Measurements from ENCODE around the gene CNTNAP2.

CNTNAP2 gene

GRCh38 chr7:148385009-148385682 is 2268.5 kb downstream of the CNTNAP2 start:
- no peak overlapping the region for H3K27ac ChIP-seq (ENCODE audit: low read depth, low read length)
- no peaks in the 10 kb centered on the region for H3K4me1 ChIP-seq (ENCODE audit: control insufficient read depth, insufficient read depth, low read length)
- no peak overlapping the region for H3K9ac ChIP-seq (ENCODE audit: low read length)
- H3K4me3 ChIP-seq (ENCODE audit: low read length), result no peak overlapping the region
- no peaks in the 10 kb centered on the region for H3K27me3 ChIP-seq (ENCODE audit: control insufficient read depth, insufficient read depth, low read length)
- no peaks in the 10 kb centered on the region for H3K36me3 ChIP-seq (ENCODE audit: control insufficient read depth, insufficient read depth, low read length)

DNA sequence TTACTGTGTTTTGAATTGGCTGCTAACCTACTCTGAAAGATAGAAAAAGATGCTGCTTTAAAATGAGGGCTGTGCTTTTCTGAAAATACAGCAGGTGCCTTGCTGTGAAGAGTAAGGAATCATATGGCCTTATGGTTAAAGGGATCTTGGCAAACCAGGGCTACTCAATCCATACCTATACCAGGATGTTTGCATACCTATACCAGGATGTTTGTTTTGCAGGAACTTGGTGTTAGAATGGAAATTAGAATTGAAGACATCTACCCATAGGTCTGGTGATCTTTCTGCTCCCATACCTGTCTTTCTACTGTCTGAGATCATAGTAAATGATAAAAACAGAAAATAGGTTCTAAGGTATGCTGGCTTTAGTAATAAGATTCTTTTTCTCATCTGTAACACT is 2273.8 kb downstream of the CNTNAP2 start:
- H3K4me3 ChIP-seq (ENCODE audit: low read length), result no peak overlapping the region
- H3K27me3 ChIP-seq (ENCODE audit: control insufficient read depth, insufficient read depth, low read length), result no peaks in the 10 kb centered on the region
- H3K4me1 ChIP-seq (ENCODE audit: control insufficient read depth, insufficient read depth, low read length), result no peaks in the 10 kb centered on the region
- no peak overlapping the region for H3K9ac ChIP-seq (ENCODE audit: low read length)
- no peak overlapping the region for H3K27ac ChIP-seq (ENCODE audit: low read depth, low read length)
- H3K36me3 ChIP-seq (ENCODE audit: control insufficient read depth, insufficient read depth, low read length), result no peaks in the 10 kb centered on the region

DNA sequence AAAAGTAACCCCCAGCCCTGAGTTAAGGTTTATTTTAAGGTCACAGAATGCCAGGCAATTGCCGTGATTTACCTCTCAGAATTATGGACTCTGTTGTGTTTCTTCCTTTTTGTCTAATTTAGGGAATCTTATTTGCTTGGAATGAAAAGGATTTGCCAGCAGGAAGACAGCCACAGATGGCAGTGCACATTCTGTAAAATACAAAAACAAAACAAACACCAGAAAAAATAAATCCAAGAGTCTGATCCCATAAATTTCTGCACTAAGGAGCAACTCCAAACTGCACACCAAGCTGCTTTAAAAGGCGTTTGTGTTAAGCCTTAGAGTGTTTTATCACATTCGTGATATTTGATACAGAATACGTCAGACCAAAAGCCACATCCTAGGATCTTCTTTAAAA is 2275.0 kb downstream of the CNTNAP2 start:
- no peak overlapping the region for H3K9ac ChIP-seq (ENCODE audit: low read length)
- H3K27me3 ChIP-seq (ENCODE audit: control insufficient read depth, insufficient read depth, low read length), result no peaks in the 10 kb centered on the region
- H3K36me3 ChIP-seq (ENCODE audit: control insufficient read depth, insufficient read depth, low read length), result no peaks in the 10 kb centered on the region
- H3K4me3 ChIP-seq (ENCODE audit: low read length), result no peak overlapping the region
- no peak overlapping the region for H3K27ac ChIP-seq (ENCODE audit: low read depth, low read length)
- H3K4me1 ChIP-seq (ENCODE audit: control insufficient read depth, insufficient read depth, low read length), result no peaks in the 10 kb centered on the region

- Histone ChIP-seq H3K27me3 (ENCODE audit: control insufficient read depth, insufficient read depth, low read length) (no peaks in the 10 kb centered on the region), H3K36me3 (ENCODE audit: control insufficient read depth, insufficient read depth, low read length) (no peaks in the 10 kb centered on the region)
These were observed 2278.0 kb downstream of the CNTNAP2 start for GRCh38 chr7:148394582-148394981.

DNA sequence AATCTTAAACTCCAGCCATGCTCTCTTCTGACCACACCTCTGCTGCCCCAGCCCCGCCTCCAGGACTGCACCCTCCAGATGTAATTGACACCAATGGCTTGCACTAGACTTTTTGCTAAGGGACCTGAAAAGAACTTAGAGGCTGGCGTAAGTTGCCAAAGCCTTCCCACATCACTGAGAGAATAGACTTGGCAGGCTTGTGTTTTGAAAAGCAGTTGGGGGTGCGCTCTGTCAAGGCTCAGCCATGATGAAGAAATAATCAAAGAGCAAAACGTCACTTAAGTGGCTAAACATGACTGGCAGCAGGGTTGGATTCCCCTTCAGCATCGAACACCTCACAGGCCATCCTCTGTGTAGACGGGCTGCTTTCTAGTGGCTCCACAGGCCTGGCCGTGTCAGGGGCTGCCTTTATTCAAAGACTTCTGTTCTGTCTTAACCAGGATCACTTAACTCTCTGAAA is 2278.8 kb downstream of the CNTNAP2 start:
- Histone ChIP-seq H3K27me3 (ENCODE audit: control insufficient read depth, insufficient read depth, low read length) (no peaks in the 10 kb centered on the region), H3K36me3 (ENCODE audit: control insufficient read depth, insufficient read depth, low read length) (no peaks in the 10 kb centered on the region), H3K27ac (ENCODE audit: low read depth, low read length) (no peak overlapping the region), H3K4me1 (ENCODE audit: control insufficient read depth, insufficient read depth, low read length) (no peaks in the 10 kb centered on the region), H3K4me3 (ENCODE audit: low read length) (no peak overlapping the region), H3K9ac (ENCODE audit: low read length) (no peak overlapping the region)

More at GRCh38 chr7:148394582-148394981, 2278.0 kb downstream of the CNTNAP2 start:
- Histone ChIP-seq H3K9ac (ENCODE audit: low read length) (no peak overlapping the region), H3K4me3 (ENCODE audit: low read length) (no peak overlapping the region), H3K27ac (ENCODE audit: low read depth, low read length) (no peak overlapping the region), H3K4me1 (ENCODE audit: control insufficient read depth, insufficient read depth, low read length) (no peaks in the 10 kb centered on the region)

GRCh38 chr7:148395990-148396716 is 2279.6 kb downstream of the CNTNAP2 start:
- Histone ChIP-seq H3K4me3 (ENCODE audit: low read length) (no peak overlapping the region), H3K4me1 (ENCODE audit: control insufficient read depth, insufficient read depth, low read length) (no peaks in the 10 kb centered on the region), H3K9ac (ENCODE audit: low read length) (no peak overlapping the region)

DNA sequence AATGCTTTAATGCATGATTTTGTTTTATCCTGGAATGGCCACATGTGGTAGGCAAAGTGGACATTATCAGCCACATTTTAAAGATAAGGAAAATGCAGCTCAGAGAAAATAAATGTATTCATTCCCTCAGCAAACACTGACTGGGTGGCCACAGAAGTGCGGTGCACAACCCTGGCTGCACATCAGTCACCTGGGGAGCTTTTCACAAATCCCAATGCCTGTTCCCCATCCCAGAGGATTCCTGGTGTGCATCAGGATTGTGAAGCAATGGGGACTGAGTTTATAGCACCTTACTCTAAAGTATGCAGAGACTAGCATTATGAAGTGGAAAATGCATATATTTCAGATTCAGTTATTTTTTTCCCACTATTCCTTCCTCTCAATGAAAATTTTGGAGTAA is 2280.5 kb downstream of the CNTNAP2 start:
- no peak overlapping the region for H3K4me3 ChIP-seq (ENCODE audit: low read length)
- H3K27me3 ChIP-seq (ENCODE audit: control insufficient read depth, insufficient read depth, low read length), result no peaks in the 10 kb centered on the region
- no peaks in the 10 kb centered on the region for H3K4me1 ChIP-seq (ENCODE audit: control insufficient read depth, insufficient read depth, low read length)
- H3K27ac ChIP-seq (ENCODE audit: low read depth, low read length), result no peak overlapping the region
- no peaks in the 10 kb centered on the region for H3K36me3 ChIP-seq (ENCODE audit: control insufficient read depth, insufficient read depth, low read length)
- H3K9ac ChIP-seq (ENCODE audit: low read length), result no peak overlapping the region

More at GRCh38 chr7:148395990-148396716, 2279.6 kb downstream of the CNTNAP2 start:
- Histone ChIP-seq H3K36me3 (ENCODE audit: control insufficient read depth, insufficient read depth, low read length) (no peaks in the 10 kb centered on the region), H3K27ac (ENCODE audit: low read depth, low read length) (no peak overlapping the region), H3K27me3 (ENCODE audit: control insufficient read depth, insufficient read depth, low read length) (no peaks in the 10 kb centered on the region)

- no peaks in the 10 kb centered on the region for H3K36me3 ChIP-seq (ENCODE audit: control insufficient read depth, insufficient read depth, low read length)
- no peak overlapping the region for H3K27ac ChIP-seq (ENCODE audit: low read depth, low read length)
- H3K4me1 ChIP-seq (ENCODE audit: control insufficient read depth, insufficient read depth, low read length), result no peaks in the 10 kb centered on the region
- no peak overlapping the region for H3K4me3 ChIP-seq (ENCODE audit: low read length)
- no peak overlapping the region for H3K9ac ChIP-seq (ENCODE audit: low read length)
- H3K27me3 ChIP-seq (ENCODE audit: control insufficient read depth, insufficient read depth, low read length), result no peaks in the 10 kb centered on the region
These were observed 2280.9 kb downstream of the CNTNAP2 start for GRCh38 chr7:148397551-148397950.

- Histone ChIP-seq H3K4me1 (ENCODE audit: control insufficient read depth, insufficient read depth, low read length) (no peaks in the 10 kb centered on the region), H3K9ac (ENCODE audit: low read length) (no peak overlapping the region), H3K27ac (ENCODE audit: low read depth, low read length) (no peak overlapping the region)
These were observed 2281.4 kb downstream of the CNTNAP2 start for GRCh38 chr7:148397985-148398384.

DNA sequence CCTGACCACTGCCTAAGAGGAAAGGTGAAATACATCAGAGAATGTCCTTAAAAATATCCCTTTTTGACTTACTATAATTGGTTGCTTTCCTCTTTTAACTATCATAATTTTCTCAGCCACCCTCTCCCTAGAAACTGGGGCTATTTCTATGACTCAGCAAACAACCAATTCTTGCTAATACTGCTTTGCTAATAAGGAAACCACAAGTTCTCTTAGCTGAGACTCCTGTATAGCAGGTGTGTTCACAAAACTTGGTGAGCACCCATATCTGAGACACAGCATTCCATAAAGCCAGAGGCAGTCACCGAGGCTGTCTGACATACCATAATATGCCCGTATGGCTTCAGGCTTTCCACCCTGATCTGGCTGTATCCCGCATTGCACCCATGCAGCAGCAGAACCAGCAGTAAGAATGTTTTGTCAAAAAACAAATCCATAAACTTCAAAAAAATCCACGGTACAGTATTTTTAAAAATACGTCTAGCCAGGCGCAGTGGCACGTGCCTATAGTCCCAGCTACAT is 2282.3 kb downstream of the CNTNAP2 start:
- no peak overlapping the region for H3K27ac ChIP-seq (ENCODE audit: low read depth, low read length)

More at GRCh38 chr7:148397985-148398384, 2281.4 kb downstream of the CNTNAP2 start:
- no peak overlapping the region for H3K4me3 ChIP-seq (ENCODE audit: low read length)
- H3K27me3 ChIP-seq (ENCODE audit: control insufficient read depth, insufficient read depth, low read length), result no peaks in the 10 kb centered on the region
- no peaks in the 10 kb centered on the region for H3K36me3 ChIP-seq (ENCODE audit: control insufficient read depth, insufficient read depth, low read length)

DNA sequence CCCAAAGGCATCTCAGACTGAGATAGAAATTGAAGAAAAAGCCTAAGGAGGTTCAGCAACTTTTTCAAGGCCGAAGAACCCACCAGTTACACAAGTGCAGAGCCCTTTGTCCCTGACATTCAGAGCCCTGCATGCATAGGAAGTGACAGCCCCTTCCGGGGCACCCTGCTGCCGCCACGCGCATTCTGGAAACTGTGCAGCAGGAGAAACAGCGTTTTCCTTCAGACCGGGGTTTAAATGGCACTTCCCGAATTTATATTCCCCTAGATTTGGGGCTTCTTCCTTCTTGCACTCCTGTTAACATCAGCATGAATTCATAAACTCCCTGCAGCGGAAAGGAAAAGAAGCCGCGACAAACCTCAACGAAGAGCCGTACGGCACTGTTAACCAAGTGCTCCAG is 2283.5 kb downstream of the CNTNAP2 start:
- no peak overlapping the region for H3K27ac ChIP-seq (ENCODE audit: low read depth, low read length)
- no peaks in the 10 kb centered on the region for H3K36me3 ChIP-seq (ENCODE audit: control insufficient read depth, insufficient read depth, low read length)
- H3K27me3 ChIP-seq (ENCODE audit: control insufficient read depth, insufficient read depth, low read length), result no peaks in the 10 kb centered on the region
- no peak overlapping the region for H3K4me3 ChIP-seq (ENCODE audit: low read length)
- no peaks in the 10 kb centered on the region for H3K4me1 ChIP-seq (ENCODE audit: control insufficient read depth, insufficient read depth, low read length)
- no peak overlapping the region for H3K9ac ChIP-seq (ENCODE audit: low read length)

More for the DNA sequence above, 2282.3 kb downstream of the CNTNAP2 start:
- Histone ChIP-seq H3K36me3 (ENCODE audit: control insufficient read depth, insufficient read depth, low read length) (no peaks in the 10 kb centered on the region), H3K27me3 (ENCODE audit: control insufficient read depth, insufficient read depth, low read length) (no peaks in the 10 kb centered on the region), H3K9ac (ENCODE audit: low read length) (no peak overlapping the region), H3K4me1 (ENCODE audit: control insufficient read depth, insufficient read depth, low read length) (no peaks in the 10 kb centered on the region), H3K4me3 (ENCODE audit: low read length) (no peak overlapping the region)

GRCh38 chr7:148402159-148402558 is 2285.6 kb downstream of the CNTNAP2 start:
- Histone ChIP-seq H3K9ac (ENCODE audit: low read length) (no peak overlapping the region), H3K4me1 (ENCODE audit: control insufficient read depth, insufficient read depth, low read length) (no peaks in the 10 kb centered on the region), H3K27ac (ENCODE audit: low read depth, low read length) (no peak overlapping the region), H3K4me3 (ENCODE audit: low read length) (no peak overlapping the region), H3K36me3 (ENCODE audit: control insufficient read depth, insufficient read depth, low read length) (no peaks in the 10 kb centered on the region), H3K27me3 (ENCODE audit: control insufficient read depth, insufficient read depth, low read length) (no peaks in the 10 kb centered on the region)
